ACC112 (cell line): ENCODE measurements around the gene ACRBP.

Experiments
- H2AFZ ChIP-seq: fragments of 200-600 bp; sonication (generic); one replicate; pipeline ENCODE4 v1.6.0; 2017; ENCODE audit warnings: antibody characterized with exemption, low read length; ENCODE audit not compliant: unreplicated experiment
- H3K27ac ChIP-seq: fragments of 200-600 bp; sonication (generic); 2 replicates; pipeline ENCODE4 v1.5.1; 2014; ENCODE audit warnings: low read depth, mild to moderate bottlenecking, antibody characterized with exemption, low read length, moderate library complexity
- H3K27me3 ChIP-seq: fragments of 200-600 bp; sonication (generic); 2 replicates; pipeline ENCODE4 v1.6.1; 2014; ENCODE audit warnings: mild to moderate bottlenecking, antibody characterized with exemption, low read length, moderate library complexity, mixed read lengths; ENCODE audit not compliant: insufficient read depth
- H3K36me3 ChIP-seq: fragments of 200-600 bp; sonication (generic); 2 replicates; pipeline ENCODE4 v1.6.1; 2016; ENCODE audit warnings: mild to moderate bottlenecking, antibody characterized with exemption, low read length, moderate library complexity, mixed read lengths; ENCODE audit not compliant: insufficient read depth
- H3K4me1 ChIP-seq: fragments of 200-600 bp; sonication (generic); one replicate; pipeline ENCODE4 v1.6.1; 2016; ENCODE audit warnings: low read length, mixed read lengths; ENCODE audit not compliant: insufficient read depth, unreplicated experiment, control insufficient read depth
- H3K4me3 ChIP-seq: fragments of 200-600 bp; sonication (generic); 2 replicates; pipeline ENCODE4 v1.5.1; 2014; ENCODE audit warnings: mild to moderate bottlenecking, low read depth, low read length
- H3K79me2 ChIP-seq: fragments of 200-600 bp; sonication (generic); one replicate; pipeline ENCODE4 v1.6.0; 2016; ENCODE audit warnings: low read length; ENCODE audit not compliant: control insufficient read depth, unreplicated experiment, insufficient read depth

ACRBP gene

DNA sequence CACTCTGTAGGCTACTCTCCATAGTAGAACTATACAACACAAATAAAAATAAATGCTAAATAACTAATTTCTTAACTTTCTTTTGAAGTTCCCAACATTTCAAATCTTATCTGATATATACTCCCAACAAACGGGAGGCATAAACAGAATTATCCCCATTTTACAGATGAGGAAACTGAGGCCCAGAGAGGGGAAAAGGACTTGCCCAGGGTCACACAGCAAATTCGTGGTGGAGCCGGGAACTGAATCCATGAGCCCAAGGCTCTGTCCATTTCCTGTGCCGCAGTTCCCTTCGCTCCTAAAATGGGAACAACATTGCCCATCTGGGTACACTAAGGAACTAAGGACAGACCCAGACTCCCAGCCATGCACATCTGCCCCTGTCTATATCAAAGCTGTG, 29.7 kb upstream of the ACRBP start:
- no peak overlapping the region for H3K27ac ChIP-seq
- H2AFZ ChIP-seq: no peak overlapping the region
- H3K4me3 ChIP-seq: no peak overlapping the region
- peaks cover 26% of the 10 kb centered on the region for H3K79me2 ChIP-seq
- H3K27me3 ChIP-seq: no peaks in the 10 kb centered on the region
- H3K36me3 ChIP-seq: peaks cover 25% of the 10 kb centered on the region
- no peaks in the 10 kb centered on the region for H3K4me1 ChIP-seq

DNA sequence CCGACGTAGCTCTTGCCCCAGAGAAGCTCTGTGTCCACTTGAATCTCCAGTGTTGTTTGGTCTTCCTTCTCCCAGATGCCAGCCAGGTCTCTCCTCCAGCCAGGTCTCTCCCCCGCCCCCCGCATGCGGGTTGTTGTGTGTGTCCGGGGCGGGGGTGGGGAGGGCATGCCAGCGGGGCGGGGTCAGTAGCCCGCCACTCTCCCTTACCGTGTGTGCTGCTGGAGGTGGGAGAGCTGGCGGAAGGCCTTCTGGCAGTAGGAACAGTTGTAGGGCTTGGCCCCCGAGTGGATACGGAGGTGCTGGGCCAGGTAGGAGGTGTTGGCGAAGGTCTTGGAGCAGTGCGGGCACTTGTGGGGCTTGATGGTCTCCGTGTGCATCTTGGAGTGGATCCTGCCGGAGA, 24.9 kb upstream of the ACRBP start:
- Histone ChIP-seq H3K4me3 (no peak overlapping the region), H3K27ac (no peak overlapping the region), H3K79me2 (peaks cover 2% of the 10 kb centered on the region), H3K4me1 (no peaks in the 10 kb centered on the region), H2AFZ (no peak overlapping the region), H3K36me3 (peaks cover 30% of the 10 kb centered on the region), H3K27me3 (no peaks in the 10 kb centered on the region)

DNA sequence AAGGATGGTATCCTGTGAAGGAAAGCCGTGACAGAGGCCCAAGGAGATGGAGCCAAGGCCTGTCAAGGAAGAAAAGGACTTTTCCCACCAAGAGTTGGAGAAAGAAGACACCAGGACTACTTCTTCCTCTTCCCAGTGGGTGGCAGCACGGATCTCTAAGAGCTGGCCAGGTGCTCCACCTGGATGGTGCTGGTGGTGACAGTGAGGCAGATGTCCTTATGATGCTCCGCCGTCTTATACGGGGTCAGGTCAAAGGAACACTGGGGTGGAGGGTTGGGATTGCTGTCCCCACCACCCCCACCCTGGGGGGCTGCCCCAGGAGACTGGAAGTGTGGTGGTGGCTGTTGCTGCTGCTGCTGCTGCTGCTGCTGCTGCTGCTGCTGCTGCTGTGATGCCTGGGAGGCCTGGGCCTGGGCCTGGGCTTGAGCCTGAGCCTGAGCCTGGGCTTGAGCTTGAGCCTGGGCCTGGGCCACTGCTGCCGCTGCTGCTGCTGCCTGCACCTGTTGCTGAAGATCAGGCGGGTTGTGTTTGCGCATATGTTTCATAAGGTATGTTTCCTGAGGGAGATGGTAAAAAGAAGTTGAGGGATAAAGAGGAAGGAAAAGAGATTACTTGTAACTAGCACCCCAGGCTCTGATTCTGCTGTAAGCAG, 20.5 kb upstream of the ACRBP start:
- H3K36me3 ChIP-seq: peaks cover 24% of the 10 kb centered on the region
- no peaks in the 10 kb centered on the region for H3K27me3 ChIP-seq
- no peak overlapping the region for H2AFZ ChIP-seq
- no peaks in the 10 kb centered on the region for H3K4me1 ChIP-seq
- H3K27ac ChIP-seq: no peak overlapping the region
- no peak overlapping the region for H3K4me3 ChIP-seq
- peaks cover under 1% of the 10 kb centered on the region for H3K79me2 ChIP-seq

DNA sequence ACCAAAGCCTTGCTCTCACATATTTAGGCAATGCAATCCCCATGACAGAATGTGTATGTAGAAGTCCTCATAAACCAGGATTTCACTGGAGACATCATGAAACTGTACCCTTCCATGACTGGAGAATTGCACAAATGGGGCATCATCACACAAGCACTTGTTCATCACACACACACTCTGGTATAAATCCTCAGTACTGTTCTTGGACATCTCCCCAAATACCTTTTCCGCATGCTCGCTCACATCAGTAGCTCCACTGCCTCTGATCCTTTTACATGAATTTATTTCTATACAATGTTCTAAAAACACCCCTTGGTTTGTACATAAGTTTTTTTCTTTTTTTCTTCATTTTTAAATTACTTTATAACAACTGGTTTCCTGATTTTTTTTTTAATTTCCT, 19.0 kb upstream of the ACRBP start:
- Histone ChIP-seq H3K4me1 (peaks cover 8% of the 10 kb centered on the region), H2AFZ (no peak overlapping the region), H3K36me3 (peaks cover 20% of the 10 kb centered on the region), H3K27ac (no peak overlapping the region), H3K27me3 (no peaks in the 10 kb centered on the region), H3K79me2 (peaks cover 12% of the 10 kb centered on the region), H3K4me3 (no peak overlapping the region)

DNA sequence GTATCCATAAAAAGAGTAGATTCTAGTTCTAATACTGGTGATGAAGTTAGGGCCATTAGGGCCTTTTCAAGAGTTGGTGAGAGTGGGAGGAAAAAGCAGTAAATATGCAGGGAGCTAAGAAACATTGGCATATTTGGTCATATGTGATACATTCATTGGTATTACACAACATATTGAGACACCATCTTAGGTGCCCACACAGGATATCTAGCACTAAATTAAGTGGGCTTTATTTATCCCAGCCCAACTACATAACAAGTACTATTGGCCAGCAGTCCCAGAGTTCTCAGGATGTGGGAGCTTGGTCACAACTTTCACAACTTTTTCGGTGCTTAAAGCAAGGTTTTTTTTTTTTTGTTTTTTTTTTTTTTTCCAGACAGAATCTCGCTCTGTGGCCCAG, 17.7 kb upstream of the ACRBP start:
- Histone ChIP-seq H3K36me3 (peaks cover 11% of the 10 kb centered on the region), H3K4me3 (no peak overlapping the region), H2AFZ (no peak overlapping the region), H3K79me2 (peaks cover 14% of the 10 kb centered on the region), H3K27ac (peak overlapping the region; percentile 27; the same call in 1 of the 2 replicates), H3K27me3 (no peaks in the 10 kb centered on the region), H3K4me1 (peaks cover 8% of the 10 kb centered on the region)

DNA sequence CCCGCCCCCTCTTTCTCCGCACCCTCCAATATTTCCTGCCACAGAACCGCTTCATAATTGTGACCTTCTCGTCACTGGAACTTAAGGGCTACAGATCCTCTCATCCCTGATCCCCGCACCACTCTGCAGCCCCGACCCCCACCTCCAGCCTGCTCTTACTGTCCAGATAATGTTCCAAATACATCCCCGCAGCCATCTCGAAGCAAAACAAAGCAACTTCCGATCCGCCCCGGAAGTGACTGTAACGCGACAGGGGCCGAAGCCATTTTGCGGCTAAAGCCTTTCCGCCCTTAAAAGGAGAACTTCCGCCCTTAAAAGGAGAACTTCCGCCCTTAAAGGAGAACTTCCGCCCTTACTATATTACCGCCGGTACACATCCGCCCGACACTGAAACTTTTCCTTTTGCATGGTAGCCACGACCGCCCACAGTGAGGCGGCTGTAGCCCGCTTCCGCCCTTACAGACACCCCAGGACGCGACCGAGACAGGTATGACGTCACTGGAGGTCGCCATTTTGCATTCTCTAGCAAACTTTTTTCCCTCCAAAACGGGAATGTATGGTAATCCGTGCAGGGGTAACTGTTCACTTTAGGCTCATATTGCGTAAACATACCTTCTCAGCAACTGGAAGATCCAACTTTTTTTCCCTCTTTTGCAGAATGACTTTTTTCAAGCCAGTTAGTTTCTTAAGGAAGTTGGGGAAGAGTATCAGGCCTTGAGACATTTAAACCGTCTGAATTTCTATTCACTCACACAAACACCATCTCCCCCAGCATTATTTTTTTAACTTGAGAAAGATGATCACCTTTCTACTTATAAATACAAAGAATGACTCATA, 15.9 kb upstream of the ACRBP start, which contains the start of gene ING4:
Gene ING4, minus strand, starts transcription at position 214 of the 837 bp plus-strand sequence. Its CDS starts 18 bp downstream, at position 196.
- Histone ChIP-seq H3K27ac (peak within 1 kb of the TSS; percentile 85), H2AFZ (peak within 1 kb of the TSS; percentile 95), H3K79me2 (peaks cover 14% of the 10 kb centered on the region)

DNA sequence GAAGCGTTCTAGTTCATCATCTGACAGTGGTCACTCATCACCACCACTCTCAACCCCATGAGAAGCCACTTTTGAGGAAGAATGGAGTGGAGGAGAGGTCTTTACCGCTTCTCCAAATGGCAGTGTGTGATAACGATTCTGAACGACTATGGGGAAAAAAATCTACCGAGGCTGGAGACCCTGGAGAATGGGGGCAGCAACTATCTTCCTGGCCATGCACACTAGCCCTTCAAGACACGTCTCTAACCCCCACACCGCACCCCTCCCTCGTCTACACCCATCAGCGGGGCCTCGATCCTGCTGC, 15.3 kb upstream of the ACRBP start:
- 0 out of 2 replicates have a peak, but pooled peaks cover 5% of the 10 kb centered on the region for H3K36me3 ChIP-seq
- H2AFZ ChIP-seq: peak overlapping the region; percentile 77
- H3K27ac ChIP-seq: peak overlapping the region; percentile 15; the same call in 1 of the 2 replicates
- peaks cover 8% of the 10 kb centered on the region for H3K4me1 ChIP-seq
- peak overlapping the region; percentile 86 for H3K4me3 ChIP-seq
- H3K27me3 ChIP-seq: no peaks in the 10 kb centered on the region
- peaks cover 14% of the 10 kb centered on the region for H3K79me2 ChIP-seq

More for the DNA sequence above, 15.9 kb upstream of the ACRBP start, which contains the start of gene ING4:
- Histone ChIP-seq H3K36me3 (0 out of 2 replicates have a peak, but pooled peaks cover 5% of the 10 kb centered on the region), H3K4me3 (peak within 1 kb of the TSS; percentile 86), H3K27me3 (no peaks in the 10 kb centered on the region), H3K4me1 (peaks cover 8% of the 10 kb centered on the region)

DNA sequence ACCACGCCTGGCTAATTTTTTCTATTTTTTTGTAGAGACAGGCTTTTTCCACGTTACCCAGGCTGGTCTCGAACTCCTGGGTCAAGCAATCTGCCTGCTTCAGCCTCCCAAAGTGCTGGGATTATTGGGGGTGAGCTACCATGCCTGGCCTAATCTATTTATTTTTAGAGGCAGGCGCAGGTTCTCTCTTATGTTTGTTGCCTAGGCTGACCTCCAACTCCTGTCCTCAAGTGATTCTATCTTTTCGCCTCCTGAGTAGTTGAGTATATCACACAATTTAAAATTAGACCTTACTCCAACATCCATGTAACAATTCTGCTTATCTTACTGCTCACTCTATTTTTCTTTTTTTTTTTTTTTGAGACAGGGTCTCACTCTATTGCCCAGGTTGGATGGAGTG, 6.8 kb upstream of the ACRBP start:
- H3K27me3 ChIP-seq: no peaks in the 10 kb centered on the region
- H3K4me1 ChIP-seq: no peaks in the 10 kb centered on the region
- peaks cover 6% of the 10 kb centered on the region for H3K36me3 ChIP-seq
- H3K4me3 ChIP-seq: no peak overlapping the region
- no peak overlapping the region for H3K27ac ChIP-seq
- H2AFZ ChIP-seq: no peak overlapping the region
- H3K79me2 ChIP-seq: no peaks in the 10 kb centered on the region

DNA sequence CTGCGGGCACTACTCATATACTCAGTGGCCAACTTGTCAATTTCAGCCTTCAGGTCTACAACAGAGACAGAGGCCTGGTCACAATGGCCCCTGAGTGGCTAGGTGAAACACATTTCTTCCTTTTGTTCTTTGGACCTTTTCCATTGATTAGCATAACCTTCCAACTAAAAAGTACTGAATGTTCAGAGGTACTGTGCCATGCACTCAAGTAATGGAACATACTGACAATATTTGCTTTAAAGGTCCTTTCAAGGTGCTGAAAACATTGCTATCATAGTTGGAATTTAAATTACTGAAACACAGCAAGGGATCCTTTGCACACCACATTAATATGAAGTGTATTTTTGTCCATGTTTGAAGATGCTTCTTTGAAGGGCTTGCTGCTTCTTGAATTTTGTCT, 6.1 kb upstream of the ACRBP start:
- Histone ChIP-seq H3K36me3 (peaks cover 6% of the 10 kb centered on the region), H3K27me3 (no peaks in the 10 kb centered on the region), H3K4me3 (no peak overlapping the region), H2AFZ (no peak overlapping the region), H3K79me2 (no peaks in the 10 kb centered on the region), H3K4me1 (no peaks in the 10 kb centered on the region), H3K27ac (no peak overlapping the region)

DNA sequence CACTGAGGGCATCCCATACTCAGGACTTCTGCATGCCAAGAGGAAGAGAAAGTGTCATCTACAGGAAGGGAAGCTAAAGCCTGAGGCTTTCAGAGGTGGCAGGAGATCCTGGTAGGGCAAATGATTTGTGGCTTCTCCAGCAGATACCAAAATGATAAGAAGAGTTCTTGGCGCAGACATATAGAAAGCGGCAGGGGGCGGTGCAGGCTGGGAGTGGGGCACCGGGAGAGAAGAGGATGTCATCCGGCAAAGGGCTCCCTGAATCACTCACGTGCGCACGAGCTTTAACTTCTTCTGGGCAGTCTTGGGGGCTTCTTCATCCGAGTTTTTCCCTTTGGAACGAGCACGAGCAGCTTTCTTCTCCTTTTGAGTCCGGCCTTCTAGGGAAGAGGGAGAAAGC, 5.2 kb upstream of the ACRBP start:
- Histone ChIP-seq H3K4me3 (no peak overlapping the region), H3K27me3 (no peaks in the 10 kb centered on the region), H3K79me2 (no peaks in the 10 kb centered on the region), H3K36me3 (peaks cover 6% of the 10 kb centered on the region), H2AFZ (no peak overlapping the region), H3K27ac (no peak overlapping the region), H3K4me1 (no peaks in the 10 kb centered on the region)

DNA sequence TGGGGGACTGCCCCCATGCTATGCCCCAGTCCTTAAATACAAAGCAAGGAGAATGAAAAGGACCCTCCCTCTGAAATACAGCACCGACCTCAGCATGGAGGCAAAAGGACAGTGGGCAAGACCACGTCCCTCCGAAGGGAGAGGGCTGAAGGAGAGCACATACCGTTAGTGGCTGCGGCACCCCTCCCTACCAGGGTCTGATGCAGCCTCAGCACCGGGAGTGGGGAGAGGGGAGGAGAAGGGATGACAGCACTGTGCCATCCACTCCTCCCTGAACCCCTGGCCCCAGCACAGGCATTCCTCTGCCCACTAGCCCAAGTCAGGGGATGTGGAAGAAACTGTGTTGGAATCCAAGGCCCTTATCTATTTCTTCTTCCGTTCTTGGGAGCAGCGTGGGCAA, 3.6 kb upstream of the ACRBP start:
- no peaks in the 10 kb centered on the region for H3K4me1 ChIP-seq
- no peaks in the 10 kb centered on the region for H3K79me2 ChIP-seq
- H3K27ac ChIP-seq: no peak overlapping the region
- H3K36me3 ChIP-seq: peaks cover 6% of the 10 kb centered on the region
- no peak overlapping the region for H3K4me3 ChIP-seq
- H3K27me3 ChIP-seq: no peaks in the 10 kb centered on the region
- no peak overlapping the region for H2AFZ ChIP-seq
